Trophoblast cell (in vitro differentiated cells and primary cell): ENCODE data around the gene MYO7A.

Experiments used
- DNase-seq, 2 donors: peaks; one replicate each; pipeline ENCODE4 v3.0.0-alpha.2; 2016
- H2AFZ ChIP-seq: 2 replicates; pipeline ENCODE4 v1.6.1; 2013; ENCODE audit warnings: low read length, moderate library complexity, mild to moderate bottlenecking; ENCODE audit not compliant: insufficient read depth, poor library complexity
- H2AK5ac ChIP-seq: 2 replicates; pipeline ENCODE4 v1.6.1; 2013; ENCODE audit warnings: mild to moderate bottlenecking, low read length
- H2BK120ac ChIP-seq: 2 replicates; pipeline ENCODE4 v1.6.1; 2013; ENCODE audit warnings: low read length, mild to moderate bottlenecking, moderate library complexity; ENCODE audit not compliant: insufficient read depth, poor library complexity
- H2BK12ac ChIP-seq: 2 replicates; pipeline ENCODE4 v1.6.1; 2013; ENCODE audit warnings: mild to moderate bottlenecking, low read length, moderate library complexity
- H2BK5ac ChIP-seq: 2 replicates; pipeline ENCODE4 v1.6.1; 2013; ENCODE audit warnings: low read length, low read depth, moderate library complexity, mild to moderate bottlenecking; ENCODE audit not compliant: poor library complexity
- H3K14ac ChIP-seq: 2 replicates; pipeline ENCODE4 v1.6.1; 2013; ENCODE audit warnings: mild to moderate bottlenecking, low read length
- H3K18ac ChIP-seq: 2 replicates; pipeline ENCODE4 v1.6.1; 2013; ENCODE audit warnings: mild to moderate bottlenecking, low read length
- H3K23ac ChIP-seq: 2 replicates; pipeline ENCODE4 v1.6.1; 2013; ENCODE audit warnings: low read length
- H3K27ac ChIP-seq: 2 replicates; pipeline ENCODE4 v1.5.1; 2013; ENCODE audit warnings: low read depth, mild to moderate bottlenecking, inconsistent platforms, low read length, moderate library complexity
- H3K27me3 ChIP-seq: 2 replicates; pipeline ENCODE4 v1.6.1; 2013; ENCODE audit warnings: inconsistent platforms, mild to moderate bottlenecking, low read length, moderate library complexity; ENCODE audit not compliant: insufficient read depth
- H3K36me3 ChIP-seq, 2 experiments: 1 replicate in 1 of 2; 2 replicates in 1 of 2; pipeline ENCODE4 v1.6.1; 2013; ENCODE audit warnings: low read length in 2 of 2, mild to moderate bottlenecking in 2 of 2, moderate library complexity in 1 of 2; ENCODE audit not compliant: insufficient read depth in 2 of 2, control insufficient read depth in 1 of 2
- H3K4ac ChIP-seq: 2 replicates; pipeline ENCODE4 v1.6.1; 2013; ENCODE audit warnings: low read depth, mild to moderate bottlenecking, low read length, moderate library complexity
- H3K4me1 ChIP-seq, 2 experiments: 1 replicate in 1 of 2; 2 replicates in 1 of 2; pipeline ENCODE4 v1.6.1; 2013; ENCODE audit warnings: low read length in 2 of 2, mild to moderate bottlenecking in 2 of 2, moderate library complexity in 1 of 2; ENCODE audit not compliant: insufficient read depth in 2 of 2, control insufficient read depth in 1 of 2
- H3K4me2 ChIP-seq: 2 replicates; pipeline ENCODE4 v1.6.1; 2013; ENCODE audit warnings: inconsistent platforms, mild to moderate bottlenecking, low read length, moderate library complexity
- H3K4me3 ChIP-seq: 2 replicates; pipeline ENCODE4 v1.5.1; 2013; ENCODE audit warnings: mild to moderate bottlenecking, low read depth, low read length, inconsistent platforms
- H3K79me1 ChIP-seq: one replicate; pipeline ENCODE4 v1.6.1; 2013; ENCODE audit warnings: low read length
- H3K79me2 ChIP-seq: 2 replicates; pipeline ENCODE4 v1.6.1; 2013; ENCODE audit warnings: low read length, mild to moderate bottlenecking; ENCODE audit not compliant: control insufficient read depth, insufficient read depth, poor library complexity
- H3K9ac ChIP-seq: 2 replicates; pipeline ENCODE4 v1.6.1; 2013; ENCODE audit warnings: mild to moderate bottlenecking, low read length
- H3K9me3 ChIP-seq: 2 replicates; pipeline ENCODE4 v1.6.1; 2013; ENCODE audit warnings: low read depth, mild to moderate bottlenecking, control low read depth, inconsistent platforms, low read length; ENCODE audit not compliant: insufficient read depth
- H4K12ac ChIP-seq: 2 replicates; pipeline ENCODE4 v1.6.1; 2013; ENCODE audit warnings: low read depth, mild to moderate bottlenecking, low read length, moderate library complexity
- H4K8ac ChIP-seq: 2 replicates; pipeline ENCODE4 v1.6.1; 2013; ENCODE audit warnings: low read depth, mild to moderate bottlenecking, low read length, moderate library complexity
- H4K91ac ChIP-seq: one replicate; pipeline ENCODE4 v1.6.1; 2013; ENCODE audit warnings: low read depth, mild to moderate bottlenecking, low read length, moderate library complexity
- WGBS: extraction: QIAGEN DNeasy Blood & Tissue Kit; methylation state at CpG from one replicate; pipeline ENCODE4 v1.1.7; 2013; ENCODE audit warnings: missing lambda C conversion rate; ENCODE audit not compliant: insufficient read length, insufficient coverage; ENCODE audit errors: extremely low coverage; 5-methylcytosine and 5-hydroxymethylcytosine counted together

Gene MYO7A

DNA sequence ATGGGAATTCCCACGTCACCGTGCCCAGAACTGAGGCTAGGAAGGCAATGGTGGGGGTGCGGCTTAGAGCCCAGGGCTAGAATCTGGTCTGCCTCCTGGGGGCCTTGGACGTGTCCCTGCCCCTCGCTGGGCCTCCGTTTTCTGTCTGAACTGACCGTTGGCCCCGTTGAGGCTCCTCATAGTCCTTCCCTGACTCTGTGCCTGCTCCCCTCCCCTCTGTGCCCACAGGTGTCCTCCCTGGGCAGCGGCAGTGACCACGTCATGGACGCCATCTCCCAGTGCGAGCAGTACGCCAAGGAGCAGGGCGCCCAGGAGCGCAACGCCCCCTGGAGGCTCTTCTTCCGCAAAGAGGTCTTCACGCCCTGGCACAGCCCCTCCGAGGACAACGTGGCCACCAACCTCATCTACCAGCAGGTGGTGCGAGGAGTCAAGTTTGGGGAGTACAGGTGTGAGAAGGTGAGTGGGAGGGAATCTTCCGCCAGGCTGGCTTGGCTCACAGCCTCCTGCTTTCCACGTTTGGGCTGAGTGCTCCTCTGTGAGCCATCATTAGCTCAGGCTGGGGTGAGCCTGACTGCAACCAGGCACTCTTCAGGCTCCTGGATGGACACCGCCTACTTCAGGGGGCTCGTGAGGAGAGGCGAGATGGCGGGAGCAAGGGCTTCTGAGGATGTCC lies 63.9 kb downstream of the MYO7A start:
- no CpG with 5 or more reads among the region's 27 CpGs for WGBS
- no peak overlapping the region for H4K12ac ChIP-seq
- peak in 1 of 2 donors; percentile 49 for DNase-seq

DNA sequence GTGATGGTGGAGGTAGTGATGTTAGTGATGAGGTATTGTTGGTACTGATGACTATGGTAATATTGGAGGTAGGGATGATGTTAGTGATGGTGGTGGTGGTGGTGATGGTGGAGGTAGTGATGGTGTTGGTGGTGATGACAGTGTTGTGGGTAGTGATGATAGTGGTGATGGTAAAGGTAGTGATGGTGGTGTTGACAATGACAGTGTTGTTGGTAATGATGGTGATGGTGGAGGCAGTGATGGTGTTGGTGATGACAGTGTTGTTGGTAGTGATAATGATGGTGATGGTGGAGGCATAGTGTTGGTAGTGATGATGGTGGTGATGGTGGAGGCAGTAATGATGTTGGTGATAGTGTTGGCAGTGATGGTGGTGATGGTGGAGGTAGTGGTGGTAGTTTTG lies 65.1 kb downstream of the MYO7A start:
- H3K9ac ChIP-seq = no peak overlapping the region
- H3K27ac ChIP-seq = no peak overlapping the region
- no peaks in the 10 kb centered on the region for H3K36me3 ChIP-seq
- no peaks in the 10 kb centered on the region for H3K79me2 ChIP-seq
- H3K14ac ChIP-seq = no peak overlapping the region
- peaks cover 2% of the 10 kb centered on the region for H3K9me3 ChIP-seq
- no peaks in the 10 kb centered on the region for H3K27me3 ChIP-seq
- no peak overlapping the region for H2BK120ac ChIP-seq
- no peak overlapping the region for H4K8ac ChIP-seq
- no peak overlapping the region for H2AK5ac ChIP-seq
- no peak overlapping the region for H3K4me2 ChIP-seq
- no peak overlapping the region for H3K23ac ChIP-seq
- H3K4me3 ChIP-seq = no peak overlapping the region
- no peak overlapping the region for H4K12ac ChIP-seq
- no peak overlapping the region for H3K4ac ChIP-seq
- H3K79me1 ChIP-seq = no peaks in the 10 kb centered on the region
- no peak overlapping the region for H2AFZ ChIP-seq
- H2BK12ac ChIP-seq = no peak overlapping the region
- H3K4me1 ChIP-seq = no peaks in the 10 kb centered on the region
- DNase-seq = no peak
- H2BK5ac ChIP-seq = no peak overlapping the region
- H4K91ac ChIP-seq = no peak overlapping the region
- no peak overlapping the region for H3K18ac ChIP-seq

More for the DNA sequence above, 63.9 kb downstream of the MYO7A start:
- Histone ChIP-seq H2AK5ac (no peak overlapping the region), H3K14ac (no peak overlapping the region), H2AFZ (no peak overlapping the region), H3K23ac (no peak overlapping the region), H3K4me3 (no peak overlapping the region), H3K9me3 (peaks cover 2% of the 10 kb centered on the region), H3K79me1 (no peaks in the 10 kb centered on the region), H3K9ac (no peak overlapping the region), H3K4me1 (no peaks in the 10 kb centered on the region), H3K27me3 (no peaks in the 10 kb centered on the region), H3K79me2 (no peaks in the 10 kb centered on the region), H3K4ac (no peak overlapping the region), H3K36me3 (no peaks in the 10 kb centered on the region), H4K8ac (peak overlapping the region; percentile 12), H3K18ac (no peak overlapping the region), H4K91ac (no peak overlapping the region), H3K4me2 (peak overlapping the region; percentile 16), H2BK120ac (no peak overlapping the region), H2BK5ac (no peak overlapping the region), H3K27ac (no peak overlapping the region), H2BK12ac (no peak overlapping the region)

DNA sequence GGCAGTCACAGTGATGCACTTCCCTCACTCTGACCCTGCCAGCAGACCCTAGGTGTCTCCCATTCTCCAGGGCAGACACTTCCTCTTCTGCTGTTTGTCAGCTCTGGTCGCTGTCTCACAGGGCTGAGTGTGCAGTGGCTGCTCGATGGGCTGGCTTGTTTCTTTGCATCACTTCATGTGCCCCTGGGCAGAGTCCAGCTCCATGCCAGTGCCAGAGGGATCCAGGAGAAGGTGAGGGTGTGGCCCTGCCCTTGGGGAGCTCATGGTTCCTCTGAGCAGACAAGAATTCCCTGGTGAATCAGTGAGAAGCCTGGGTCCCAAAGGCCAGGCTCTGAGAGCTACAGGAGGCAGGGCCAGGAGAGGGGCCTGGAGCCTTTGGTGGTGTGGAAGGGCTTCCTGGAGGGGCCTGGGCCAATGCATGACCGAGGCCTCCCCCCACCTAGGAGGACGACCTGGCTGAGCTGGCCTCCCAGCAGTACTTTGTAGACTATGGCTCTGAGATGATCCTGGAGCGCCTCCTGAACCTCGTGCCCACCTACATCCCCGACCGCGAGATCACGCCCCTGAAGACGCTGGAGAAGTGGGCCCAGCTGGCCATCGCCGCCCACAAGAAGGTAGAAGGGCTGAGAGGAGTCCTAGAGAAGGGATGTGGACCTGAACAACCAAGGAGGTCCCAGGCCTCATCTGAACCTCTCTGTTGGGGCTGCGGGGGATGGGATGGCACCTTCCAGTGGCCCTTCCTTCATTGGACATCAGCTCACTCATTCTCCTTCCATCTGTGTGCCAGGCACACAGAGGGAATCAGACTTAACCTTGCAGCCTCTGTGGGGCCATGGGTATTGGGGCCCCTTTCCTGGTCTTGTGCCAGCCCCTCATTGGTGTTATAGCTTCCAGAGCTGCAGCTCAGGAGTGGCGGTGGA lies 66.1 kb downstream of the MYO7A start:
- Histone ChIP-seq H2BK12ac (no peak overlapping the region), H3K9me3 (peaks cover 2% of the 10 kb centered on the region)
- DNase-seq = no peak

DNA sequence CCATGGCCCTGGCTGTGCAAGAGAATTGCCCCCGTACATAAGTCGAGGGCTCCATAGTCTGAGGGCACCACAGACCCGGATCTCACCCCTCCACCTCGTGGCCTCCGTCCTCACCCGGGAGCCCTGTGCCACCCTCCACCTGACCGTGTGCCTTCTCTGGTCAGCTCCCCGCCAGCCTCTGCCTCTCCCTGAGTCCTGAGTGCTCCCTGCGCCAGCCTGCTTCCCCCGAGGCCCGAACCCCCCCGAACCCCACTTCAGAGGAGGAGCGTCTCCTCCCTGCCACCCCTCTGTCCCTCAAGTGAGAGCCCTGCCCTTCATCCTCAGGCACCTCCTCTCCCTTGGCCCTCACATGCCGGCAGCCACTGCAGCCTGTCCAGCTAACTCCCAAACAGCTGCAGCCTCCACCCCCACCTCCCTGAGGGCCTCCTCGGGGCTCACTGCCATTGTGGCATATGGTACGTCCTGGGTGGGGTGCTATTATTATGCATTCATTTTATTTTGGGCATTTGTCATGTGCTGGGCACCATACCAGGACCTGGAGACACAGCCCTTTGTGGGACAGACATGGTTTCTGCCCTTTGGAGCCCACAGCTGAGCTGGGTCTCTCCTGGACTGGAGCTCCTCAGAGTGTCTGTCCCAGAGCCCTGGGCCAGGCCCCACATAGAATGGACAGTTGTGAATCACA lies 67.2 kb downstream of the MYO7A start:
- peaks cover 2% of the 10 kb centered on the region for H3K9me3 ChIP-seq
- no peaks in the 10 kb centered on the region for H3K4me1 ChIP-seq
- H4K91ac ChIP-seq = no peak overlapping the region
- no peak overlapping the region for H3K27ac ChIP-seq
- no peak overlapping the region for H3K18ac ChIP-seq
- no peaks in the 10 kb centered on the region for H3K36me3 ChIP-seq
- no CpG with 5 or more reads among the region's 16 CpGs for WGBS
- no peak overlapping the region for H2BK120ac ChIP-seq
- H2BK5ac ChIP-seq = no peak overlapping the region
- no peak for DNase-seq
- no peak overlapping the region for H2AFZ ChIP-seq
- H3K4ac ChIP-seq = no peak overlapping the region
- H3K4me2 ChIP-seq = no peak overlapping the region
- H4K12ac ChIP-seq = no peak overlapping the region
- H3K79me2 ChIP-seq = no peaks in the 10 kb centered on the region
- H2AK5ac ChIP-seq = no peak overlapping the region
- H3K27me3 ChIP-seq = no peaks in the 10 kb centered on the region
- H3K4me3 ChIP-seq = no peak overlapping the region
- H3K9ac ChIP-seq = no peak overlapping the region
- no peak overlapping the region for H3K14ac ChIP-seq
- H4K8ac ChIP-seq = no peak overlapping the region
- H3K23ac ChIP-seq = no peak overlapping the region
- no peak overlapping the region for H2BK12ac ChIP-seq
- H3K79me1 ChIP-seq = no peaks in the 10 kb centered on the region

More for the DNA sequence above, 66.1 kb downstream of the MYO7A start:
- no peak overlapping the region for H3K4ac ChIP-seq
- no peak overlapping the region for H3K27ac ChIP-seq
- no peak overlapping the region for H3K14ac ChIP-seq
- no peak overlapping the region for H3K18ac ChIP-seq
- no peaks in the 10 kb centered on the region for H3K27me3 ChIP-seq
- no peak overlapping the region for H4K8ac ChIP-seq
- no peak overlapping the region for H2BK120ac ChIP-seq
- no peaks in the 10 kb centered on the region for H3K79me2 ChIP-seq
- H4K12ac ChIP-seq = no peak overlapping the region
- H2AK5ac ChIP-seq = no peak overlapping the region
- no peak overlapping the region for H2BK5ac ChIP-seq
- H2AFZ ChIP-seq = no peak overlapping the region
- H4K91ac ChIP-seq = no peak overlapping the region
- H3K4me1 ChIP-seq = no peaks in the 10 kb centered on the region
- no peak overlapping the region for H3K23ac ChIP-seq
- no peak overlapping the region for H3K9ac ChIP-seq
- no peak overlapping the region for H3K4me3 ChIP-seq
- no peaks in the 10 kb centered on the region for H3K36me3 ChIP-seq
- no peaks in the 10 kb centered on the region for H3K79me1 ChIP-seq
- H3K4me2 ChIP-seq = no peak overlapping the region
- no CpG with 5 or more reads among the region's 15 CpGs for WGBS
